Measurements from ENCODE around the gene TOPBP1.
"Not testable (repeated sequence)": the region's sequence is repeated elsewhere in the genome, so short reads cannot be mapped to it uniquely, and the experiment has no call there.

Gene TOPBP1

DNA sequence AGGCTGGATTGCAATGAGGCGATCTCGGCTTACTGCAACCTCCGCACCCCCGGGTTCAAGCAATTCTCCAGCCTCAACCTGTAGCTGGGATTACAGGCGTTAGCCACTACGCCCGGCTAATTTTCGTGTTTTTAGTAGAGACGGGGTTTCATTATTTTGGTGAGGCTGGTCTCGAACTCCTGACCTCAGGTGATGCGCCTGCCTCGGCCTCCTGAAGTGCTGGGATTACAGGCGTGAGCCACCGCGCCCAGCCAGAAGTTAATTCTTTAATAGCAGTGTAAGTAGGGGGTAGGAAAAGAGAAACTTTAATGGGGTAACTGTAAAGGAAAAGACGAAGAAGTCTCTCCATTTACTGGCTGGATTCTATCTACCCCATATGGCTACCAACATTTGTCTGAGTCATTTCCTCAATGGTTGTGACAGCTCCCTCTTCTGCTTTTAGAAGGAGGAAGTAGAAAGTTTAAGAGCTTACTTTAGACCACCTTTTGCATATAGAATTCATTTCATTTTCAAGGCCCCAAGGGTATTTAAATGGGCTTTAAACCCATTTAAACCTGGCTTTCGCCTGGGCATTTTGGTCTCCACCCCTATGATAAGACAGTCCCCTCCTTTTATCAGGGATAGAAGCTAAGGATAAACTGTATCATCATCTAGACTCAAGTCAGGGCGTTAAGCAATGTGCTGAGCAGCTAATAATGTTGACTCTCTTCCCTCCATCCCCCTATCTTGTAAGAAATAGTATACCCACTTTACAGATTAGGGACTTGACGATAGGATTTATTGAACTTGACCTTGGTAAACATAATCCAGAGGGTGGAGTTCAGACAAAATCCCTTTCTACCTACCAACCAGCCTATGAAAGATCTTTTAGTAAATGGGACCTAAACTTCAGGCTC lies 89.3 kb downstream of the TOPBP1 start:
- no peak for DNase-seq (ENCODE audit: low read depth)

DNA sequence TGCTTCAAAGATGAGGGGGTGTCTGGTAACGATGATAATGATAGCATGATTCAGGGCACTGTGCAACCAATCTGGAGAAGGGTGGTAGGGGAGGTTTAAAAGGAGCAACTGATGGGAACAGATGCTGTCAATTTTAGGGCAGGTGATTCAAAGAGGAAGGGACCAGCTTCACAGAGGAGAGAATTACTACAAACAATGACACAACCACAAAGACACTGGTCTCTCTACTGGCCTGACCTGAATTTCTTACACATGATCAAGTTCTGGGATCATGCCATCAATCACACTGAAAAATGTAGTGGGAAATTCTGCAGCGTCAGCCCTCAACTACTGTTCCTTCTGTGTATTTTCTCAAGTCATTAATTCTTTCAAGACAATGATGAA lies 90.8 kb downstream of the TOPBP1 start:
- DNase-seq (ENCODE audit: low read depth), result no peak

DNA sequence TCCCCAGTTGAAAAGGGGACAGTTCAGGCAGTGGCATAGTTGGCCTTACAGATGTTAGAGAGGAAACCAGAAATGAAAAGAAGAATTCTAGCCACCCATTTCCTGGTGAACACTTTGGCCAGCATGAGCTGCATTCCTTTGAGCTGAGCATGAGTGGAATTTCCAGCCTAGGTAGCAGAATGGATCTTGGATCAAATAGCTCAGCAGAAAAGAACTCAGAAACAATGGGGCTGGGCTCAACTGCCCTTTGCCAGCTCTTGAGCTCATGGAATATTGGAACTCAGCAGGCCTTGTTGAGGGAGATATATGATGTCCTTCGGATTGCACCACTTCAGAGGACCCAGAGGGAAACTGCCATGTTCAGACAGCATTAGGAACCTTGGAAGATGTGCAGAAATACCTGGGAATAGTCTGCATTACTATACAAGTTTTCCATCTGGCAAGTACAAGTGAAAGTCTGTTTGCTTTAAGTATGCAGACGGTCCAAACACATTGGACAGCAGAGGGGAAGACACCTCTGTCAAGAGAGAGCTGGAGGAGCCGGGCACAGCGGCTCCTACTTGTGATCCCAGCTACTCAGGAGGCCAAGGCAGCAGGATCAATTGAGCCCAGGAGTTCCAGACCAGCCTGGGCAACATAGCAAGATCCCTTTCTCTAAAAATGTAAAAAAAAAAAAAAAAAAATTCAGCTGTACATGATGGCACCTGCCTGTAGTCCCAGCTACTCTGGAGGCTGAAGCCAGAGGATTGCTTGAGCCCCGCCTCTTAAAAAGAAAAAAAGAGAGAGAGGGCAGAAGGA lies 91.4 kb downstream of the TOPBP1 start:
- no peak for DNase-seq (ENCODE audit: low read depth)

DNA sequence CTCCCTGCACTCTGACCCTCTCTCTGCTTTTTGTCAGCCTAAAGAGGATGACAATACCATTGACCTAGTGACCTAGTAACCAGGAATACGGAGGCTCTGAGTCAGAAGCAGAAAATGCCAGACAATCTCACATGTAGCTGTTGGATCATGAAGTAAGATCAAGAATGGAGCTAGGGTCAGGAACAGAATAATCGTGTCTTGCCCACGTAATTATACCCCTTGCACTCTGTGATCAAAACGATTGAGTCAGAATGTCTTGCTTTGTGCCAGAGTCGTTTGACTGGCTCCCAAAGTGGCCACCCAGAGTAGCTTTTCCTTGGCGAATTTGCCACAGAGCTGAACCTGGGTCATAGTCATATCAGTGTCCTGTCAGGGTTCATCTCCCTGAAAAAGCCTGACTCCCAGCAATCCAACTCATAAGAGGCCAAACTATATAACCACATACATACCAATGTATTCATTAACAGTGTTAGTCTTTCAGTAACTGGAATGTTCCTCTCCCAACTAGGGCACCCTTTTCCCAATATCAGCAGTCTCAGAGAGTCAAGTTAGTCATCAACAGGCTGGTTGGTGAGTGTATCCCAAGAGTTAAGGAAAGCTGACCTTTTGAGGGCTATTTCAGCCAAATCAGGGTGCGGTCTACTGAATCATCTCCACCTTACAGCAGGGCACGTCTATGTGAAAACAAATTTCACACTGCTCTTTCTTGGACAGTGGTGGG lies 93.3 kb downstream of the TOPBP1 start:
- no peak for DNase-seq (ENCODE audit: low read depth)

DNA sequence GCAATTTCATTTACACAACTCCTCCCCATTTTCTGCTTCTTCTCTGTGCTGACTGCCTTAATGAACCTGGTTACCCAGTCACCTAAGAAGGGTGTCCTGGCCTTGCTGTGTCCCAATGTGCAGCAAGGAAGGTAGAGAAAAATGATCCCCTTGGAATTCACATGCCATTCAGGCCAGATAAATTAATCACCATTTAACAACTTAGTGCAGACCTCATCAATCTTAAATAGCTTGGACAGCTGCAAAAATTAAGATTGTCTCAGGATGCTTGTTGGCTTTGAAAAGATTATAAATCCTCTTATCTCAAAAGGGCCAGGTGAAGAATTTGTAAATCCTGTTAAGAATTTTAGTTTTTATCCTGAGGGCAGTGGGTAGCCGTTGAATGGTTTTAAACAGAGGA lies 97.9 kb downstream of the TOPBP1 start:
- no peak for DNase-seq (ENCODE audit: low read depth)

DNA sequence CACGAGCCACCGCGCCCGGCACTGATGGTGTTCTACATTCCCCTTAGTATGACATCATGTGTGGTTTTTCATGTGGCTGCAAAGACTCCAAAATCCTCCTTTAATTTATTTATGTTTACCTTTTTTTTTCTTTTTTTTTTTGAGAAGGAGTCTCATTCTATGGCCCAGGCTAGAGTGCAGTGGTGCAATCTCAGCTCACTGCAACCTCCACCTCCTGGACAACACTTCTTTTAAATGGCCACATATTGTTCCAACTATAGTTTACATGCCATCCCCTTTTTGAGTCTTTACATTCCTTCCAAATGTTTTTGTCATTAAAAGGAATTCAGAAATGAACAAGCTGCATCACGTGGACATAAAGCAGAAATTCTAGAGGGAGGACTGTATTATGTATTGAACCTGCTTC lies 98.6 kb downstream of the TOPBP1 start:
- no peak for DNase-seq (ENCODE audit: low read depth)

DNA sequence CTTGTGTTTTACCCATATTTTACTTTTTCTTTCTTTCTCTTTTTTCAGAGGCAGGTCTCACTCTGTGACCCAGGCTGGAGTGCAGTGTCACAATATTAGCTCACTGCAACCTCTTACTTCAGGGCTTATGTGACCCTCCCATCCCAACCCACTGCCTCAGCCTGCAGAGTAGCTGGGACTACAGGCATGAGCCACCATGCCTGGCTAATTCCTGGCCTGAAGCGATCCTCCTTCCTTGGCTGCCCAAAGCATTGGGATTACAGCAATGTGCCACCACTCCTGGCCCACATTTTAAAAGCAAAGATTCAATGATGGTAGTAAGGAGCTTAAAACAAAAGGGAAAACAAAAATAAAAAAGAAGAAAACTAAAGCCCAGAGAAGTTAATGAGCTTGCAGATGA lies 99.4 kb downstream of the TOPBP1 start:
- no peak for DNase-seq (ENCODE audit: low read depth)

DNA sequence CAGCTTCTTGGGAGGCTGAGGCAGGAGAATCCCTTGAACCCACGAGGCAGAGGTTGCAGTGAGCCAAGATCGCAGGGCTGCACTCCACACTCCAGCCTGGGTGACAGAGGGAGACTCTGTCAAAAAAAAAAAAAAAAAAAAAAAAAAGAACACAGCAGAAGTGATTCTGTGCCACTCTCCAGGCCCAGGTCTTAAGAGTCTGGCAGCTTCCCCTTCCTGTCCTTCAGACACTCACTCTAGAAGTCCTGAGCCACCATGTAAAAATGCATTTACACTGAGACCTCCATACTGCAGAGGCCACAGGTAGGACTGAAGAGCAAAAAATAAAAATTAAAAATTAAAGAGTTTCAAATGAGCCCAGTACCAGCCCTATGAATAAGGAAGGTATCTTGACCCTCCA lies 100.1 kb downstream of the TOPBP1 start:
- DNase-seq (ENCODE audit: low read depth), result no peak

DNA sequence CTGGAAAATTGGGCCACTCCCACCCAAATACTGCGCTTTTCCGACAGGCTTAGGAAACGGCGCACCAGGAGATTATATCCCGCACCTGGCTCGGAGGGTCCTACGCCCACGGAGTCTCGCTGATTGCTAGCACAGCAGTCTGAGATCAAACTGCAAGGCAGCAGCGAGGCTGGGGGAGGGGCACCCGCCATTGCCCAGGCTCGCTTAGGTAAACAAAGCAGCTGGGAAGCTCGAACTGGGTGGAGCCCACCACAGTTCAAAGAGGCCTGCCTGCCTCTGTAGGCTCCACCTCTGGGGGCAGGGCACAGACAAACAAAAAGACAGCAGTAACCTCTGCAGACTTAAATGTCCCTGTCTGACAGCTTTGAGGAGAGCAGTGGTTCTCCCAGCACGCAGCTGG lies 110.2 kb downstream of the TOPBP1 start:
- DNase-seq (ENCODE audit: low read depth), result not testable (repeated sequence)

Data from stimulated activated CD8-positive, alpha-beta memory T cell treated with anti-CD3 and anti-CD28 coated beads, Interleukin-12 subunit alpha, Interleukin-12 subunit beta, amount 100 ng/mL, for 1 hour (primary cell).